NCI-H345 treated with DMSO at 0.1 percent for 48 hours (cell line): ENCODE data around the gene ARSA.
"Not testable (repeated sequence)": the region's sequence is repeated elsewhere in the genome, so short reads cannot be mapped to it uniquely, and the experiment has no call there.

Source experiments
- DNase-seq: peaks from one replicate; lab custom pipeline; 2025; ENCODE audit not compliant: unreplicated experiment; lab: John Stamatoyannopoulos, UW

ARSA gene

DNA sequence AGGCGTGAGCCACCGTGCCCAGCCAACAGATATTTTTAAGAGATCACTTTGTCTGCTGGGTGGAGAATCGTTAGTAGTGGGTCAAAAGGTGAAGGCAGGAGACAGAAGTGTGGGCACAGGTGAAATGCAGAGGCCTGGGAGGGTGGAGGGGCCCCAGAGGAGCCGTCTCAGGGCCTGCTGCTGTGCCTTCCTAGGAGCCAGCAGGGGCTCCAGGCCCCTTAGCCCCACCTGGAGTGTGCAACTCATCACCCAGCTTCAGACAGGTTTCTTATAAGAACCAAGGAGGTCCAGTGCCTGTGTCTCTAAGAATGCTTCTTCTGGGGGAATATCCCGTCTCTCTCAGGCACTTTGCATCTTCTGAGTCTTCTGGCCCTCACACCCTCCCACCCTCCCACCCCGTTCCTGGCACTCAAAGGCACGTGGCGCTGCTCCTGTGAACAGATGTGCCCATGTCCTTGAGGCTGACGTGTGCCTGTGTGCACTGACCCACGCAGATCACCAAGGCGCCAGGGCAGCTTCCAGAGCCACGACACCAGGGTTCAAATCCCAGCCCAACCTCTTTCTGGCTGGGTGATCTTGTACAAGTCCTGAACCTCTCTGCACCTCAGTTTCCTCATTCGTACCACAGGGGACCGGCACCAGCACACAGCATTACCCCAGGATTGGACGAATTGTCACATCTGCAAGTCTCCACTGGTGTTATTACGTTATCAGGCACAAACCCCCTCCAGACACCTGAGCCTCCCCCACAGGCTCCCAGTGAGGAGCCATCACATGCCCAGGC lies 3.4 kb downstream of the ARSA start:
- no peak for DNase-seq

GRCh38 chr22:50622723-50623327 lies 5.1 kb downstream of the ARSA start:
- peak; percentile 60 for DNase-seq

- no peak for DNase-seq
Measured at GRCh38 chr22:50621948-50622722, 5.8 kb downstream of the ARSA start.

DNA sequence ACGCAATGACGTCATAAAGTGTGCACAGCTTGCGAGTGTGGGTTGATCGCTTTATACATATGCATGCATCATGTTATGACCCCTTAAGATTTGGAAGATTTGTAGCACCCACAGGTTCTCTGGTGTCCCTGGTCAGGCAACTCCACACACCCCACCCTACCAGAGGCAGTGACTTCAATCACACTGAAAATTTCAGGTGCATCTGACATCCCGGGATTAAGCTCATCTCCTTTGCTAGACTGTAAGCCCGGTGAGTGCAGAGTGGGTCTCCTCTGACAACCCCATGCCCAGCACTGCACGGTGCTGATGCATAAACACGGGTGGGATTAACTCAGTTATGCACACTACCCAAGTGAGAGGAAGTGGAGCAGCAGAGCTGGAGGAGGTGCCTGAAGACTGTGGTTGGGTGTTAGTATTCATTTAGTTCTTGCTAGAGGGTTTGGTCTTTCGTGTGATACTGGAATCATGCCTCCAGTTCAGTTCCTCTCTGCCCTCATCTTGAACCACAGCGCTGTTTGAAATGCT lies 6.5 kb downstream of the ARSA start:
- DNase-seq = no peak

DNA sequence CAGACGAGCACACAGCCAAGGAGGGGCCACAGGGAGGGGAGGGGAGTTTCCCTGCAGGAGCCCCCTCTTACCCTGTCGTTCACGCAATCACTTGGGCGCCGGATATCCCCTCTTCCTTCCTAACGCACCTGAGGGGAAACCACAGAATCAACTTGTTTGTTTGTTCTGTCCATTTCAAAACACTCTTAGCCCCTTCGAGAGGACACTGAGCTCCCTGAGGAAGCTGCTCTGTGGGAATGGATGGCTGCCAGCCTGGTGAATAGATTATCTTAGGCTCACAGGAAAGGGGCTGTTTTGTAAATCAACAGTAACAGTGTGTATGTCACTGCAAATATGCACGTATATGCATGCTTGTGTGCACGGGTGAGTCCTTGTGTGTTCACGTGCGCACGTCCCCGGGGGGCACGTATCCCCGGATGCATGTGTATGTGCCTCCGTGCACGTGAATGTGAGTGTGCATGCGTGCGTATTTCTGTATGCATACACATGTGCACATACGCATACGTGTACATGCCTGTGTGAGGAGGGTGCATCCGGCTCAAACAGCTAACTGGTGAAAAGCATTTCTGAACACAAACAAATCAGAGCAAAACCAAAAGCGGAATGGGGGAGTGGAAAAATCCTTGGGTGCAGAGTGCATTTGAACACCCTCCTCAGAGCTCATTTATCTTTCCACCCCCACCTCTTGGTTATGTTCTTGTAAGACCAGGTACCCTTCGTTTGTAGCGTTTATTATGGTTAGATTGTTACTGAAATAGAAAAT lies 7.2 kb downstream of the ARSA start:
- DNase-seq = no peak

GRCh38 chr22:50614296-50614695 lies 13.7 kb downstream of the ARSA start:
- DNase-seq = not testable (repeated sequence)

- DNase-seq = no peak
Measured at GRCh38 chr22:50613291-50613981, 14.5 kb downstream of the ARSA start.

- DNase-seq = no peak
Measured at GRCh38 chr22:50612528-50613221, 15.3 kb downstream of the ARSA start.

GRCh38 chr22:50612168-50612527 lies 15.8 kb downstream of the ARSA start:
- DNase-seq = no peak

- no peak for DNase-seq
Measured at GRCh38 chr22:50611341-50612060, 16.5 kb downstream of the ARSA start.

- DNase-seq = no peak
Measured at GRCh38 chr22:50610581-50610980, 17.4 kb downstream of the ARSA start.

DNA sequence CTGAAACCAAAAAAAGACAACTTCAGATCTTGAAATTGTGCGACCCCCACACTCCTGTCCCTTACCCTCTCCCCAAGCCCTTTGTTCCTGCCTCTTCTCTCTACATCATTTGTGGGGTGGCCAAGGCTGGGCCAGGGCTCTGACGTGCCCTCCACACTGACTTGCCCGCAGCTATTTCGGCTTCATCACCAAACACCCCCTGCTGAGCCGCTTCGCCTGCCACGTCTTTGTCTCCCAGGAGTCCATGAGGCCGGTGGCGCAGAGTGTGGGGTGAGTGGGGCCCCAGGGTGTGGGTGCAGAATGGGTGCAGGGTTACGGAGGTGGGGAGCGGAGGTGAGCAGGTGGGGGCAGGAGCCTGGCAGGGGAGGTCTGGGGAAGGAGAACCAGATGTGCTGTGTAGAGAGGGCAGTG lies 17.9 kb downstream of the ARSA start:
- DNase-seq = no peak

DNA sequence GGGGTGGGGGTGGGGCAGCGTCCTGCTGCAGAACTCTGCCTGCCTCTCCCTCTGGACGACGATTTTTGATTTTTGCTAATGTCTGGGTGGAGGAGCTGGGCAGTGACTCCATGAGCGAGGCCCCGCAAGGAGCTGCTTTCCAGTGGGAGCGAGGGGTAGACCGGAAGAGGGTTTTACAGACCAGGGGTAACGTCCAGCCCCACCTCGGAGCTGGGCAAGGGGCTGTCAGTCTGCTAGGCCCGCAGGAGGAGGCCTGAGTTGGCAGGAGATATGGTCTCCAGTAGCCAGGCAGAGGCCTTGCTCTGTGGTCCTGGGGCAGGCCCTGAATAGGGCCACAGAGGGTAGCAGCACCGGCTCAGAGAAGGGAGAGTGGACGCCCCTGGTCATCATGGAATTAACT lies 18.4 kb downstream of the ARSA start:
- no peak for DNase-seq

- DNase-seq = no peak
Measured at GRCh38 chr22:50608996-50609395, 19.0 kb downstream of the ARSA start.

DNA sequence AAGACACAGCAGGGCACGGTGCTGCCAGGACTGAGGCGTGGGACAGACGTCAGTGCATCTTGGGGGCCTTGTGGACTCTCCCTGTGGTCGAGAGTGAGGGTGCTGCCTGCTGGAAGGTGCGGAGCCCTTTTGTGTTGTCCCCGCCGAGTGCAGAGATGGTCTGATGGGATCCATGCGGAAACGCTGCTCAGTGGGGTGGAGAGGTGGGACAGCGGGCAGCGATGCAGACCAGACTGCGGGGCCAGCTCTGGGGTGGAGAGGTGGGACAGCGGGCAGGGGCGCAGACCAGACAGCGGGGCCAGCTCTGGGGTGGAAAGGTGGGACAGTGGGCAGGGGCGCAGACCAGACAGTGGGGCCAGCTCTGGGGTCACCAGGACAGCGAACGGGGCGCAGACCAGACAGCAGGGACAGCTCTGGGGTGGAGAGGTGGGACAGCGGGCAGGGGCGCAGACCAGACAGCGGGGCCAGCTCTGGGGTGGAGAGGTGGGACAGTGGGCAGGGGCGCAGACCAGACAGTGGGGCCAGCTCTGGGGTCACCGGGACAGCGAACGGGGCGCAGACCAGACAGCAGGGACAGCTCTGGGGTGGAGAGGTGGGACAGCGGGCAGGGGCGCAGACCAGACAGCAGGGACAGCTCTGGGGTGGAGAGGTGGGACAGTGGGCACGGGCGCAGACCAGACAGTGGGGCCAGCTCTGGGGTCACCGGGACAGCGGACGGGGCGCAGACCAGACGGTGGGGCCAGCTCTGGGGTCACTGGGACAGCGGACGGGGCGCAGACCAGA lies 19.7 kb downstream of the ARSA start:
- DNase-seq = not testable (repeated sequence)

GRCh38 chr22:50607659-50608020 lies 20.3 kb downstream of the ARSA start:
- DNase-seq = no peak

DNA sequence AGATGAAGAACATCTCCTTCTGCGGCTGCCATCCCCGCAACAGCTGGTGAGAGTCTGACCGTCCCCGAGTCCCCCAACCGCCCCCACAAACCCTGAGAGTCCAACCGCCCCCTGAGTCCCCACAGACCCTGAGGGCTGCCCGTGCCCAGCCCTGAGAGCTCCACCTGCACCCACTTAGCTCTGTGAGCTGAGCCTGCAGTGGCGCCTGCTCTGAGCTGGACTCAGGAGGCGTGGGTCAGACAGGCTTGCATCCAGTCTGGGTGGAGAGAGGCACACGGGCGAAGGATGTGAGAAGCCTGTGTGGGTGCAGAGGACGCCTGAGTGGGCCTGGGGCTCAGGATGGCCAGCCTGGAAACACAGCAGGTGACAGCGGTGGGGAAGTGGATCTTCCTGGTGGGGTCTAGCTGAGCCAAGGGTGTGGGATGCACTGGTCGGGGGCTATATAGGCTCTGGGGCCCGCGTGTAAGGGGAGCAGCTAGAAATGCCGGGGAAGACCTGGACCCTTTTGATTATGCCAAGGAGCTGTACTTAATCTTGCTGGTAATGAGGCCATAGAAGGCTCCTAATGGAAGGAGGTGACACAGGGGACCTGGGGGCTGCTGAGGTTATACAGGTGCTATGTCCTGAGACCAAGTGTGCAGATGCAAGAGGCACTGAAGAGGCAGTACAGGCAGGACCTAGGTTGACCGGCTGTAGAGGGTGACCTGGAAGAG lies 20.9 kb downstream of the ARSA start:
- DNase-seq = no peak
